GM13976 (cell line): ENCODE results near the gene CDIPT.

Source experiments
- DNase-seq: peaks from one replicate; pipeline ENCODE4 v3.0.0; 2012; ENCODE audit warnings: low spot score
- in situ Hi-C: fragments of 300-500 bp; cut with MboI; formaldehyde crosslinking; loops from one replicate; pipeline ENCODE4 v1.12.0; 2022; ENCODE audit warnings: low sequenced_read_pairs, mixed read lengths, inconsistent platforms; ENCODE audit not compliant: unreplicated experiment
- TF ChIP-seq, protein P1 (sequence below): IDR thresholded peaks from 2 replicates; pipeline ENCODE4 v1.5.1; 2012; ENCODE audit warnings: borderline replicate concordance, mild to moderate bottlenecking; ENCODE audit not compliant: insufficient read depth; ENCODE audit errors: extremely low read depth, missing control alignments, control extremely low read depth

The CDIPT gene

DNA sequence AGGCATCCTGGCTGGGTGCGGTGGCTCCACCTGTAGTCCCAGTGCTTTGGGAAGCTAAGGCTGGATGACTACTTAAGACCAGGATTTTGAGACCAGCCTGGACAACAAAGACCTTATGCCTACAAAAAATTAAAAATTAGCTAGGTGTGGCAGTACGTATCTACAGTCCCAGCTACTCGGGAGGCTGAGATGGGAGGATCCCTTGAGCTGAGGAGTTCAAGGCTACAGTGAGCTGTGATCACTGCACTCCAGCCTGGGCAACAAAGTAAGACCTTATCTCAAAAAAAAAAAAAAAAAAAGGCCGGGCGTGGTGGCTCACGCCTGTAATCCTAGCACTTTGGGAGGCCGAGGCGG, 36.7 kb downstream of the CDIPT start:
- DNase-seq, result no peak
- in situ Hi-C loops, result no loop called here
- TF ChIP-seq, protein P1, sequence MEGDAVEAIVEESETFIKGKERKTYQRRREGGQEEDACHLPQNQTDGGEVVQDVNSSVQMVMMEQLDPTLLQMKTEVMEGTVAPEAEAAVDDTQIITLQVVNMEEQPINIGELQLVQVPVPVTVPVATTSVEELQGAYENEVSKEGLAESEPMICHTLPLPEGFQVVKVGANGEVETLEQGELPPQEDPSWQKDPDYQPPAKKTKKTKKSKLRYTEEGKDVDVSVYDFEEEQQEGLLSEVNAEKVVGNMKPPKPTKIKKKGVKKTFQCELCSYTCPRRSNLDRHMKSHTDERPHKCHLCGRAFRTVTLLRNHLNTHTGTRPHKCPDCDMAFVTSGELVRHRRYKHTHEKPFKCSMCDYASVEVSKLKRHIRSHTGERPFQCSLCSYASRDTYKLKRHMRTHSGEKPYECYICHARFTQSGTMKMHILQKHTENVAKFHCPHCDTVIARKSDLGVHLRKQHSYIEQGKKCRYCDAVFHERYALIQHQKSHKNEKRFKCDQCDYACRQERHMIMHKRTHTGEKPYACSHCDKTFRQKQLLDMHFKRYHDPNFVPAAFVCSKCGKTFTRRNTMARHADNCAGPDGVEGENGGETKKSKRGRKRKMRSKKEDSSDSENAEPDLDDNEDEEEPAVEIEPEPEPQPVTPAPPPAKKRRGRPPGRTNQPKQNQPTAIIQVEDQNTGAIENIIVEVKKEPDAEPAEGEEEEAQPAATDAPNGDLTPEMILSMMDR, result no peak

- in situ Hi-C loops, result no loop called here
- peak; percentile 87 for DNase-seq
- TF ChIP-seq, protein P1, result no peak
Measured at GRCh38 chr16:29825145-29826044, 37.6 kb downstream of the CDIPT start.

- DNase-seq, result no peak
- TF ChIP-seq, protein P1, result no peak
- in situ Hi-C loops, result no loop called here
Measured at GRCh38 chr16:29824589-29825144, 38.4 kb downstream of the CDIPT start.

DNA sequence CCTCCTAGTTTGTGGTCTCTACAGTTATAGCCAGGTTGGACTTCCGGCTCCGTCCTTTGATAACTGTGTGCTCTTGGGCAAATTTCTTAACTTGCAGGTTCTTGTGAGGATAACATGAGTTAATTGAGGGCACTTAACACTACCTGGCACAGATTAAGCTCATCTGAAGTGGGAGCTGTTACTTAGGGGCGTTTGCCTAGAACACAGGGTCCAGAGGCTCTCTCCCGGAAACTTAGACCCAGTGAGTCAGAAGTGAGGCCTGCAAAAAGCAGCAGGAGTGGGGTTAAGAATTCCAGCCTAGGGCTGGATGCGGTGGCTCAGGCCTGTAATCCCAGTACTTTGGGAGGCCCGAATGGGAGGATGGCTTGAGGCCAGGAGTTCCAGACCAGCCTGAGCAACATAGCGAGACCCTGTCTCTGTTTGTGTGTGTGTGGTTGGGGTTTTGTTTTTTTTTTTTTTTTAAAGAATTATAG, 41.3 kb downstream of the CDIPT start:
- TF ChIP-seq, protein P1, result no peak
- no peak for DNase-seq
- in situ Hi-C loops, result no loop called here

- DNase-seq, result peak; percentile 75
- TF ChIP-seq, protein P1, result no peak
- in situ Hi-C loops, result no loop called here
Measured at GRCh38 chr16:29820730-29821642, 42.0 kb downstream of the CDIPT start.

GRCh38 chr16:29820271-29820701, 42.7 kb downstream of the CDIPT start, which contains the start of gene MVP:
Gene MVP (plus strand): TSS chr16:29820462. CDS start chr16:29830550, 10,088 bp downstream.
- in situ Hi-C loops, result no loop called here
- peak; percentile 71 for DNase-seq
- TF ChIP-seq, protein P1, result no peak
